H9 (cell line): Measurements from ENCODE around the gene PAM. TPM values are rescaled to one million over a fixed set of nuclear protein-coding genes. Genes with fewer than 3 reads are reported as not detected.

Experiments
- DNase-seq: peaks from one replicate; pipeline ENCODE4 v3.0.0-alpha.2; 2017
- H2AFZ ChIP-seq: one replicate; pipeline ENCODE4 v1.6.1; 2013; ENCODE audit warnings: mild to moderate bottlenecking, low read length, control low read depth, moderate library complexity
- H2AK5ac ChIP-seq: 2 replicates; pipeline ENCODE4 v1.6.1; 2013; ENCODE audit warnings: low read length, control low read depth, mixed read lengths; ENCODE audit not compliant: insufficient read length
- H2BK120ac ChIP-seq: one replicate; pipeline ENCODE4 v1.6.1; 2013; ENCODE audit warnings: low read depth, mild to moderate bottlenecking, low read length, control low read depth, inconsistent platforms; ENCODE audit not compliant: poor library complexity, severe bottlenecking
- H2BK12ac ChIP-seq: 2 replicates; pipeline ENCODE4 v1.6.1; 2013; ENCODE audit warnings: low read length, control low read depth, mixed read lengths, low read depth; ENCODE audit not compliant: insufficient read length
- H2BK15ac ChIP-seq: 2 replicates; pipeline ENCODE4 v1.6.1; 2013; ENCODE audit warnings: low read depth, low read length, control low read depth
- H2BK20ac ChIP-seq: one replicate; pipeline ENCODE4 v1.6.1; 2013; ENCODE audit warnings: low read depth, mild to moderate bottlenecking, low read length, control low read depth, inconsistent platforms; ENCODE audit not compliant: poor library complexity, severe bottlenecking
- H2BK5ac ChIP-seq: 2 replicates; pipeline ENCODE4 v1.6.1; 2013; ENCODE audit warnings: low read length, control low read depth, mixed read lengths; ENCODE audit not compliant: insufficient read length
- H3K14ac ChIP-seq: 2 replicates; pipeline ENCODE4 v1.6.1; 2013; ENCODE audit warnings: low read length, control low read depth; ENCODE audit not compliant: insufficient read depth
- H3K18ac ChIP-seq: 2 replicates; pipeline ENCODE4 v1.6.1; 2013; ENCODE audit warnings: low read depth, mild to moderate bottlenecking, mixed read lengths, low read length, control low read depth; ENCODE audit not compliant: insufficient read length
- H3K23ac ChIP-seq: 2 replicates; pipeline ENCODE4 v1.6.1; 2013; ENCODE audit warnings: low read length, control low read depth, mixed read lengths, low read depth; ENCODE audit not compliant: insufficient read length
- H3K23me2 ChIP-seq: 2 replicates; pipeline ENCODE4 v1.6.1; 2013; ENCODE audit warnings: low read depth, mild to moderate bottlenecking, mixed read lengths, low read length, control low read depth; ENCODE audit not compliant: insufficient read length, poor library complexity, severe bottlenecking
- H3K27ac ChIP-seq: 2 replicates; pipeline ENCODE4 v1.5.1; 2013; ENCODE audit warnings: low read length, control low read depth, mixed read lengths, low read depth; ENCODE audit not compliant: insufficient read length
- H3K27me3 ChIP-seq: 2 replicates; pipeline ENCODE4 v1.6.1; 2013; ENCODE audit warnings: low read length, control low read depth, inconsistent platforms; ENCODE audit not compliant: insufficient read depth
- H3K4ac ChIP-seq: 2 replicates; pipeline ENCODE4 v1.6.1; 2013; ENCODE audit warnings: low read depth, mild to moderate bottlenecking, control low read depth, inconsistent platforms, low read length, moderate library complexity
- H3K4me1 ChIP-seq: 2 replicates; pipeline ENCODE4 v1.6.1; 2013; ENCODE audit warnings: low read length, control low read depth, inconsistent platforms; ENCODE audit not compliant: insufficient read depth
- H3K4me2 ChIP-seq: 2 replicates; pipeline ENCODE4 v1.6.1; 2013; ENCODE audit warnings: low read length, control low read depth, mixed read lengths; ENCODE audit not compliant: insufficient read length, insufficient read depth
- H3K56ac ChIP-seq: 2 replicates; pipeline ENCODE4 v1.6.1; 2013; ENCODE audit warnings: low read depth, mild to moderate bottlenecking, mixed read lengths, low read length, control low read depth; ENCODE audit not compliant: insufficient read length
- H3K79me1 ChIP-seq: 2 replicates; pipeline ENCODE4 v1.6.1; 2013; ENCODE audit warnings: low read depth, mild to moderate bottlenecking, moderate library complexity, low read length, control low read depth, inconsistent platforms; ENCODE audit not compliant: insufficient read depth, poor library complexity, severe bottlenecking
- H3K79me2 ChIP-seq: 2 replicates; pipeline ENCODE4 v1.6.1; 2013; ENCODE audit warnings: low read length, control low read depth, inconsistent platforms; ENCODE audit not compliant: insufficient read depth
- H3K9ac ChIP-seq: 2 replicates; pipeline ENCODE4 v1.6.1; 2013; ENCODE audit warnings: low read length, control low read depth, mixed read lengths; ENCODE audit not compliant: insufficient read length; ENCODE audit errors: extremely low read depth
- H3K9me3 ChIP-seq: one replicate; pipeline ENCODE4 v1.6.1; 2013; ENCODE audit warnings: low read depth, low read length, inconsistent platforms; ENCODE audit not compliant: control insufficient read depth
- H3T11ph ChIP-seq: one replicate; pipeline ENCODE4 v1.6.1; 2013; ENCODE audit warnings: mild to moderate bottlenecking, low read length, control low read depth, inconsistent platforms
- H4K20me1 ChIP-seq: one replicate; pipeline ENCODE4 v1.6.1; 2013; ENCODE audit not compliant: control insufficient read depth, insufficient read length, insufficient read depth
- H4K5ac ChIP-seq: 2 replicates; pipeline ENCODE4 v1.6.1; 2013; ENCODE audit warnings: low read depth, mild to moderate bottlenecking, mixed read lengths, low read length, control low read depth; ENCODE audit not compliant: insufficient read length
- H4K8ac ChIP-seq: replicated peaks from 2 replicates; pipeline ENCODE4 v1.6.1; 2013; ENCODE audit warnings: low read length, control low read depth, mixed read lengths, low read depth; ENCODE audit not compliant: insufficient read length
- H4K91ac ChIP-seq: 2 replicates; pipeline ENCODE4 v1.6.1; 2013; ENCODE audit warnings: low read depth, mild to moderate bottlenecking, moderate library complexity, mixed read lengths, low read length, control low read depth; ENCODE audit not compliant: insufficient read length
- H3K27ac Mint-ChIP-seq, 3 experiments: 2 replicates in 2 of 3; 3 replicates in 1 of 3; pipeline ENCODE4 v1.8.0; 2020 to 2021; ENCODE audit warnings: mixed read lengths in 3 of 3, mild to moderate bottlenecking in 1 of 3, moderate library complexity in 1 of 3
- H3K27me3 Mint-ChIP-seq: 2 replicates; pipeline ENCODE4 v1.8.0; 2021; ENCODE audit warnings: low read depth, mild to moderate bottlenecking, moderate library complexity, mixed read lengths
- H3K36me3 Mint-ChIP-seq, 3 experiments: 2 replicates in 2 of 3; 3 replicates in 1 of 3; pipeline ENCODE4 v1.8.0; 2020 to 2021; ENCODE audit warnings: low read depth in 3 of 3, mixed read lengths in 3 of 3; ENCODE audit not compliant: insufficient read depth in 1 of 3
- H3K4me1 Mint-ChIP-seq, 2 experiments: 2 replicates each; pipeline ENCODE4 v1.8.0; 2020; ENCODE audit warnings: mixed read lengths in 2 of 2
- H3K4me3 Mint-ChIP-seq, 2 experiments: 2 replicates in 1 of 2; 3 replicates in 1 of 2; pipeline ENCODE4 v1.8.0; 2020 to 2021; ENCODE audit warnings: mild to moderate bottlenecking in 2 of 2, mixed read lengths in 2 of 2, moderate library complexity in 1 of 2
- H3K9me3 Mint-ChIP-seq, 2 experiments: 2 replicates in 1 of 2; 3 replicates in 1 of 2; pipeline ENCODE4 v1.8.0; 2020; ENCODE audit warnings: mild to moderate bottlenecking in 2 of 2, mixed read lengths in 2 of 2, moderate library complexity in 1 of 2
- CTCF ChIP-seq: fragments of 200-600 bp; sonication (generic); conservative IDR thresholded peaks from 3 replicates; pipeline ENCODE4 v1.8.0; 2021; ENCODE audit warnings: antibody characterized with exemption, mild to moderate bottlenecking
- total RNA-seq: library from RNA; stranded (reverse); gene quantifications from 2 replicates; pipeline ENCODE4 v1.2.1, GENCODE V29; 2021

The PAM gene
- total RNA-seq, 1 experiment from 2014 or later: 31.5 TPM

- H3K36me3 Mint-ChIP-seq: no peaks in the 10 kb centered on the region
- H3K4me2 ChIP-seq: no peak overlapping the region
- H3T11ph ChIP-seq: no peak overlapping the region
- no peaks in the 10 kb centered on the region for H4K20me1 ChIP-seq
- H3K27ac ChIP-seq: no peak overlapping the region
- no peaks in the 10 kb centered on the region for H3K79me2 ChIP-seq
- no peak overlapping the region for H3K4ac ChIP-seq
- H2BK15ac ChIP-seq: no peak overlapping the region
- no peak overlapping the region for H3K27ac Mint-ChIP-seq
- no peak overlapping the region for H4K91ac ChIP-seq
- H3K14ac ChIP-seq: no peak overlapping the region
- TF ChIP-seq CTCF: no peak
- no peak overlapping the region for H2AFZ ChIP-seq
- no peak overlapping the region for H3K18ac ChIP-seq
- no peak overlapping the region for H2BK12ac ChIP-seq
- no peaks in the 10 kb centered on the region for H3K27me3 ChIP-seq
- no peaks in the 10 kb centered on the region for H3K9me3 Mint-ChIP-seq
- no peak overlapping the region for H3K56ac ChIP-seq
- no peak overlapping the region for H4K5ac ChIP-seq
- H3K9me3 ChIP-seq: no peaks in the 10 kb centered on the region
- H2BK5ac ChIP-seq: no peak overlapping the region
- H3K27me3 Mint-ChIP-seq: no peaks in the 10 kb centered on the region
- DNase-seq: no peak
- no peak overlapping the region for H3K9ac ChIP-seq
- no peak overlapping the region for H4K8ac ChIP-seq
- H2AK5ac ChIP-seq: no peak overlapping the region
- no peak overlapping the region for H2BK120ac ChIP-seq
- no peak overlapping the region for H3K23ac ChIP-seq
- no peak overlapping the region for H2BK20ac ChIP-seq
- no peaks in the 10 kb centered on the region for H3K4me1 ChIP-seq
- H3K4me1 Mint-ChIP-seq: peaks cover 8 to 14% of the 10 kb centered on the region in 2 experiments; a peak in 3 of 4 replicates
- no peaks in the 10 kb centered on the region for H3K23me2 ChIP-seq
- no peaks in the 10 kb centered on the region for H3K79me1 ChIP-seq
- H3K4me3 Mint-ChIP-seq: no peak overlapping the region
Measured at GRCh38 chr5:102916109-102916508, 161.0 kb downstream of the PAM start.
